AG10803 (cell line): ENCODE data around the gene PRDX1.
"Not testable (repeated sequence)": the region's sequence is repeated elsewhere in the genome, so short reads cannot be mapped to it uniquely, and the experiment has no call there.

Experiments
- DNase-seq: peaks from one replicate; pipeline ENCODE4 v3.0.0; 2010; ENCODE audit warnings: low read depth
- H3K4me3 ChIP-seq: 2 replicates; pipeline ENCODE4 v1.5.1; 2011; ENCODE audit warnings: mild to moderate bottlenecking, low read length, control low read depth
- TF ChIP-seq, protein P1 (sequence below): conservative IDR thresholded peaks from 2 replicates; pipeline ENCODE4 v1.5.1; 2011; ENCODE audit warnings: mild to moderate bottlenecking, low read length, control low read depth, inconsistent platforms

PRDX1 gene

DNA sequence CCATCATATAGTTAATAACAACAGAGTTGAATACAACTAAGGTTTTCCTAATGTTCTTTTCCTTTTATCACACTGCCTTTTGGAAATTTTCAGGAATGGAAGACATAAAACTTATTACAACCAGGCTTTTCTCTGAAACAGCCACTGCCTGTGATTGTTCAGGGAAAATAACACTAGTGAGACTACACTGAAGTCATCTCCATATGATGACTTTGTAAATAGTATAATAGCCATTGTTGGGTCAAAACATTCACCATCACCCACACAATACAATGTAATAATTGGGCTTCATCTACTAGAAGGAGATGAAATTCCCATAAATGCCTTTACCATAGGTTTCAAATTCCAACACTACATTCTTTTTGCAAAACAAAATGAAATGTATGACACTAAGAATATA is 35.7 kb downstream of the PRDX1 start:
- DNase-seq: no peak
- no peak overlapping the region for H3K4me3 ChIP-seq
- TF ChIP-seq, protein P1, sequence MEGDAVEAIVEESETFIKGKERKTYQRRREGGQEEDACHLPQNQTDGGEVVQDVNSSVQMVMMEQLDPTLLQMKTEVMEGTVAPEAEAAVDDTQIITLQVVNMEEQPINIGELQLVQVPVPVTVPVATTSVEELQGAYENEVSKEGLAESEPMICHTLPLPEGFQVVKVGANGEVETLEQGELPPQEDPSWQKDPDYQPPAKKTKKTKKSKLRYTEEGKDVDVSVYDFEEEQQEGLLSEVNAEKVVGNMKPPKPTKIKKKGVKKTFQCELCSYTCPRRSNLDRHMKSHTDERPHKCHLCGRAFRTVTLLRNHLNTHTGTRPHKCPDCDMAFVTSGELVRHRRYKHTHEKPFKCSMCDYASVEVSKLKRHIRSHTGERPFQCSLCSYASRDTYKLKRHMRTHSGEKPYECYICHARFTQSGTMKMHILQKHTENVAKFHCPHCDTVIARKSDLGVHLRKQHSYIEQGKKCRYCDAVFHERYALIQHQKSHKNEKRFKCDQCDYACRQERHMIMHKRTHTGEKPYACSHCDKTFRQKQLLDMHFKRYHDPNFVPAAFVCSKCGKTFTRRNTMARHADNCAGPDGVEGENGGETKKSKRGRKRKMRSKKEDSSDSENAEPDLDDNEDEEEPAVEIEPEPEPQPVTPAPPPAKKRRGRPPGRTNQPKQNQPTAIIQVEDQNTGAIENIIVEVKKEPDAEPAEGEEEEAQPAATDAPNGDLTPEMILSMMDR: no peak

DNA sequence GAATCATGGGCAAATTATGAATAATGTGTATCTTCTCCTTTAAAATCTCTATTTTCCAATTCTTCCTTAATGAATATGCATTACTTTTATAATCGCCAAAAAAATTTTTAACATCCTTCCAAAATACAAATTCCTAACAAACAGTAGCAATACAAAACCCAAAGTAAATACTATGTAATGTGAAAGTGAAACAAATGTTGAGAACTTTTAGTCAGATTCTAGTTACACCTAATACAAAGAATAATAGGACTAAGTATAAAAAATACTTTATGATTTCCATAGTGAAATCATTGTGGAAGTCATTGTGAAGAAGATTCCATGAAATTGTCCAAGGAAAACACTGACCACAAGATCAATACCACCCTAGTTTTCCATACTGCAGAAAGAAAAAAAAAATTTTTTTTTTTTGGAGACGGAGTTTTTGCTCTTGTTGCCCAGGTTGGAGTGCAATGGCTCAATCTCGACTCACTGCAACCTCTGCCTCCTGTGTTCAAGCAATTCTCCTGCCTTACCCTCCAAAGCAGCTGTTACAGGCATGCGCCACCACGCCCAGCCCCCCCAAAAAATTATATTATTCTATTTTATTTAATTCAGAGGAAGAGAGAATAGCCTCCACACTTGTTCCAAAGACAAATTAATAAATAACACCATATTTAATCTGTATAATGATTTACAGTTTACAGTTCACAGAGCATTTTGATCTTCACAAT is 42.5 kb downstream of the PRDX1 start:
- TF ChIP-seq, protein P1: no peak
- no peak overlapping the region for H3K4me3 ChIP-seq
- no peak for DNase-seq

- TF ChIP-seq, protein P1: no peak
- no peak overlapping the region for H3K4me3 ChIP-seq
- DNase-seq: no peak
Measured at GRCh38 chr1:45478121-45478814, 43.4 kb downstream of the PRDX1 start.

- H3K4me3 ChIP-seq: no peak overlapping the region
- TF ChIP-seq, protein P1: no peak
- no peak for DNase-seq
Measured at GRCh38 chr1:45477646-45478045, 44.0 kb downstream of the PRDX1 start.

- not testable (repeated sequence) for DNase-seq, H3K4me3 ChIP-seq
Measured at GRCh38 chr1:45474194-45474593, 47.5 kb downstream of the PRDX1 start.

- no peak for DNase-seq
- TF ChIP-seq, protein P1: no peak
- H3K4me3 ChIP-seq: no peak overlapping the region
Measured at GRCh38 chr1:45473302-45473701, 48.4 kb downstream of the PRDX1 start.

DNA sequence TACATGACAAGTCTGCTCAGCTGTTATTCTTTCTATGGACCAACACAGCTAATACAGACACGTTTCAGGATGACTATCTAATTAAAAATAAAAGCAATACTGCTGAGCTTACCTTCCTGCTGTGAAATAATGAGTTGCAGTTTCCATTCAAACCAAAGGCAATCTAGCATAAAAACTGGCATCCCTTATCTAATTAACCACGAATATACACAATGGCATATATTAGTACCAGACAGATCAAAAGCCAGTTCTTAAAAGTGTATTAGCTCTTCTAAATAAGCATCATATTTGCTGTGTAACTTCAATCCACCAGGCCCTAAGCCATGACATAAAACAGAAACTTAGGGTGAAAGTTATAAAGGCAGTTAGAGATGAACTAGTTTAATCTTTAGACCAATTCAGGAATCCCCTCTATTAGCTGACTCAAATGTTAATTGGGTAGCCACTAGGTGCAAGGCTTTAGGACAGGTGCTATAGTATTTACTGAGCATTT is 51.3 kb downstream of the PRDX1 start:
- TF ChIP-seq, protein P1: no peak
- H3K4me3 ChIP-seq: no peak overlapping the region
- no peak for DNase-seq

DNA sequence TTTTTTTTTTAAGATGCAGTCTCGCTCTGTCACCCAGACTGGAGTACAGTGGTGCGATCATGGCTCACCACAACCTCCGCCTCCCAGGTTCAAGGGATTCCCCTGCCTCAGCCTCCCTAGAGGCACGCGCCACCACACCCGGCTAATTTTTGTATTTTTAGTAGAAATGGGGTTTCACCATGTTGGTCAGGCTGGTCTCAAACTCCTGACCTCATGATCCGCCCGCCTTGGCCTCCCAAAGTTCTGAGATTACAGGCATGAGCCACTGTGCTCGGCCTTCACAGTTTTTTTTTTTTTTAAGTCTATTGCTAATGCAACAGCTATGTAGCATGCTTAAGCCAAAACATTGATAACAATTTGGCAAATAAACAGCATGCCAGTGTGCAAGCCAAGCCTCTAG is 54.3 kb downstream of the PRDX1 start:
- DNase-seq, H3K4me3 ChIP-seq: not testable (repeated sequence)
